NCI-H146 treated with DMSO at 0.1 percent for 48 hours (cell line): ENCODE measurements around the gene ZCCHC17.
A peak's percentile ranks its signal among the peaks of the same experiment; 100 is the strongest.

Experiments
- DNase-seq: peaks from one replicate; lab custom pipeline; 2025; ENCODE audit not compliant: unreplicated experiment; lab: John Stamatoyannopoulos, UW

ZCCHC17 gene

DNA sequence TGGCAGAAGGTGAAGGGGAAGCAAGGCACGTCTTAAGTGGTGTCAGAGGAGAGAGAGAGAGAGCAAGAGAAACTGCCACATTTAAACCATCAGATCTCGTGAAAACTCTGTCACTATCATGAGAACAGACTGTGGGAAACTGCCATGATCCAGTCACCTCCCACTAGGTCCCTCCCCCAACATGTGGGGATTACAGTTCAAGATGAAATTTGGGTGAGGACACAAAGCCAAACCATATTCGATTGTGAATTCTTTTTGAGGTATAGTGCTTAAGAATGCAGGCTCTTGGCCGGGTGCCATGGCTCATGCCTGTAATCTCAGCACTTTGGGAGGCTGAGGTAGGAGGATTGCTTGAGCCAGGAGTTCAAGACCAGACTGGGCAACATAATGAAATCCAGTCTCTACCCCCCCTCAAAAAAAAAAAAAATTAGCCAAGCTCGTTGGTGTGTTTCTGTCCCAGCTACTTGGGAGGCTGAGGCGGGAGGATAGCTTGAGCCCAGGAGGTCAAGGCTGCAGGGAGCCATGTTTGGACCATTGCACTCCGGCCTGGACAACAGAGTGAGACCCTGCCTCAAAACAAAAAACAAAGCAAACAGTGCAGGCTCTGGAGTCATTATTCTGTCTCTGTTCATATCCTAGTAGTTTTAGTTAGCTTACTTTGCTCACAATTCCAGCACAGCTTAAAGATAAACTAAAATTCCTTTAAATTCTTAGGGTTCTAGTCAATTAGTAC is 6.0 kb downstream of the ZCCHC17 start:
- no peak for DNase-seq

DNA sequence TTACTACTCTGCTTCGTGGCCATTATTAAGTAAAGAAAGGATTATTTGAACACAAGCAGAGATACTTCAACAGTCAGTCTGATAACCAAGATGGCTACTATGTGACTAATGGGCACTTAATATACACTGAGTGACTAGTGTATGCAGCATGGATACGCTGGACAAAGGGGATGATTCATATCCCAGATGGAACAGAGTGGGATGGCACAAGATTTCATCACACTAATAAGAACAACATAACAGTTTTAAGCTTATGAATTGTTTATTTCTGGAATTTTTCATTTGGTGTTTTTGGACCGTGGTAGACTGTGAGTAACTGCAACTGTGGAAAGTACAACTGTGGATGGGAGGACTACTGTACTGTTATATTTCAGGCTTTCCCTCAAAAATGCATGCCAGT is 9.4 kb downstream of the ZCCHC17 start:
- no peak for DNase-seq

DNA sequence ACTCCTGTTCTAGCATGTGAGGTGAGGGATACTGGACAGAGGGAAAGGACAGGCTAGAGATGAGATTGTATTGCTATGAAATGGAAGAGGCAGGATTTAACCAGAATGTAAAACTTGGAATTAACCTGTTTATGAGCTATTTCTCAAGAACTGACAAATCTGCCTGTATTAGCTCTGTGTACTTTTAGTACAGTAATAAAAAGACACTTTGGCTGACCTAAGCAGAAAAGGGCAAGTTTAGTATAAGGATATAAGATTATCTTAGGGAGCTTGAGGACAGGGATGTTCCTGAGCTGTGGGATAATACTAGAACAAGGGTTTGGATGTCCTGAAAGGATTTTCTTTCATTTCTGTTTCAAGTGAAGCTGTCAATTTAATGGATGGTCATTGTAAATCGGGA is 11.2 kb downstream of the ZCCHC17 start:
- DNase-seq, result no peak

DNA sequence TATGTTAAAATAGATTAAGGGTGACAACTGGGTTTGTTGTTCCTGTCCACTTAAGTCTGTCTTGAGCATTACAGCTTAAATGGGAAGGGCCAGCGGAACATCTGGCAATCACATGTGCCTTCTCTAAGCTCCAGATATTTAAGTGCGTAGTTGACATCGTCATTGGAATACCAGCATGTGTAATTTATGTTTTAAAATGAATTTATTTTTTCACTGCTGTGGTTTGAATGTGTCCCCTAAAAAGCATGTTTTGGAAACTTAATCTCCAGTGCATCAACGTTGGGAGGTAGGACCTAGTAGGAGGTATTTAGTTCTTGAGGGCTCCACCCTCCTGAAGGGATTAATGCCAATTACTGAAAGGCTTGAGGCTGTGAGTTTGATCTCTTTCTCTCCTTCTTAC is 13.4 kb downstream of the ZCCHC17 start:
- DNase-seq, result no peak

DNA sequence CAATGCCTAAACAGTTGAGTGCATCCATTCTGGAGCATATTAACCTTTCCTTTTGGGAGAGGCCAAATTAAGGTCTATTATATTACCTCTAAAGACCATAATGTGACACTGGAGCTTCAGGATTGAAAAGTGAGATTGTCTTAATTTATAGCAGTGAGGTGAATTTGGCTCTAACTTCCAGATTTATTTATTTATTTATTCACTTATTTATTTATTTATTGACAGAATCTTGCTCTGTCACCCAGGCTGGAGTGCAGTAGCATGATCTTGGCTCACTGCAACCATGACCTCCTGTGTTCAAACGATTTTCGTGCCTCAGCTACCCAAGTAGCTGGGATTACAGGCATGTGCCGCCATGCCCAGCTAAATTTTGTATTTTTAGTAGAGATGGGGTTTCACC is 19.1 kb downstream of the ZCCHC17 start:
- peak; percentile 80 for DNase-seq

DNA sequence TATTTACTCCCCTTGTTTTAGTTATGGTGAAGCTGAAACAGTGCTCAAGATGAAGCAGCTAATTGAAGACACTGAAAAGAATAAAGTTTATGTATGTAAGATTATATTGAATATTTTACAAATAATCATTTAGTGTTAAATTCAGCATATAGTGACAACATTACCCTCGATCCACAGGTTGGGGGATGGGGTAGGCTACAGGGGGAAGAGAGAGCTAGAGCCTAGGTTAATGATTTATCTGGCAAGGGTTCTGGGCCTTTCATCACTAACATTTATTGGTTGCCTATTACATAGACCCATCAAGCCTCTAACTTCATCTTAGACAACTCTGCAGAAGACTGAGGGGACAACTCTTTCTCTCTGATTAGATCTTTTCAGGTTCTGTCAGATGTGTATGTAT is 21.3 kb downstream of the ZCCHC17 start:
- DNase-seq, result no peak

DNA sequence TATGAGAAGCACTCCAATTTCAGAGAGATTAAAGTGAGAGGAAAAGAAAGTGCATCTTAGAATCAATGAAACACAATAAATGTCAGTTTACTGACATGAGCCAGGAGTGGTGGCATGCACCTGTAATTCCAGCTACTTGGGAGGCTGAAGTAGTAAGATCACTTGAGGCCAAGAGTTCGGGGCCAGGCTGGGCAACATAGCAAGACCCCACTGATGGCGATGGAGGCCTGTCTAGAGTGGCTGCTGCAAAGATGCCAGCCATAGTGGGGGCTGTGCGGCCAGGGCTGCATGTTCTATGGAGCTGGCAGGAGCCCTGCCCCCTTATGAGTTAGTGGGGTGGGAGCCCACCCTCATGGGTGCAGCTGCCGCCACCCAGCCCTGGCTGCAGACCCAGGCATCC is 27.3 kb downstream of the ZCCHC17 start:
- DNase-seq, result no peak

DNA sequence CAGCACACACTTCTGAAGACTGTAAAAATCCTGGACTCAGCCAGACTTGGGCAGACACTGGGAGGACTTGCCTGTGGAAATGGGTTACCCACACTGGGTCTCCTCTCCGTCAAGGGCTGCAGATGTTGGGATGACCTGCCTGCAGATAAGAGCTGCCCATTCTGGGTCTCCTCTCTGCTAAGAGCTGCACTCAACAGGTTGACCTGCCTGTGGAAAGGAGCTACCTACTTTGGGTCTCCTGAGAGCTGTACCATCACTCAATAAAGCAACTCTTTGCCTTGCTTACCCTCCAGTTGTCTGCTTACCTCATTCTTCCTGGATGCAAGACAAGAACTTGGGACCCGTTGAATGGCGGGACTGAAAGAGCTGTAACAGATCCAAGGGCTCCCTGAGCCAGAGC is 28.2 kb downstream of the ZCCHC17 start:
- DNase-seq, result no peak

DNA sequence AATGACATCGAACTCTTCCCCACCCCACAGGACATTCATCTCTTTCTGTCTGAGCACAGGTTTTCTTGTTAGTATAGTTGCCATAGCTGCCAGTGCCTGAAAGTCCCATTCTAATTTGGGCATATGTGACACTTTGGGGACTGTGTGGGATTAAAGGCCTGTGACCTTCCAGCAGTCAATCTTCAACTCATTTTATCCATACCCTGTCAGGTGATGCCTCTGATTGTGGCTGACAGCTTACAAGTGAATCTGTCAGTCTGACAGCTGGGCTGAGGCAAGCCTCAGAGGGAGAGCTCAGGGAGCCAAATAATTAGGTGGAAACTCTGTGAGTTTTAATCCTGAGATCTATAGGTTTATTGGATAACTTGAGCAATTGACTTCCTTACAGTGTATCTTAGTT is 29.6 kb downstream of the ZCCHC17 start:
- DNase-seq, result no peak

DNA sequence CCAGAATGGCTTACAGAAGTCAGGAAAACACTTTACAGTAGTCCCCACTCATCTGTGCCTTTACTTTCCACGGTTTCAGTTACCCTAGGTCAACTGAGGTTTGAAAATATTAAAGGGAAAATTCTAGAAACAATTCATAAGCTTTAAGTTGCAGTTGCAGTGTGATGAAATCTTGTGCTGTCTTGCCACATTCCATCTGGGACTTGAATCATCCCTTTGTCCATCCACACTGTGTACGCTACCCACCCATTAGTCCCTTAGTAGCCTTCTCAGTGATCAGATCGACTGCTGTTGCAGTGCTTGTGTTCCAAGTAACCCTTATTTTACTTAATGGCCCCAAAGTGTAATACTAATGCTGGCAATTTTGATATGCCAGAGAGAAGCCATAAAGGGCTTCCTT is 30.5 kb downstream of the ZCCHC17 start:
- DNase-seq, result no peak

DNA sequence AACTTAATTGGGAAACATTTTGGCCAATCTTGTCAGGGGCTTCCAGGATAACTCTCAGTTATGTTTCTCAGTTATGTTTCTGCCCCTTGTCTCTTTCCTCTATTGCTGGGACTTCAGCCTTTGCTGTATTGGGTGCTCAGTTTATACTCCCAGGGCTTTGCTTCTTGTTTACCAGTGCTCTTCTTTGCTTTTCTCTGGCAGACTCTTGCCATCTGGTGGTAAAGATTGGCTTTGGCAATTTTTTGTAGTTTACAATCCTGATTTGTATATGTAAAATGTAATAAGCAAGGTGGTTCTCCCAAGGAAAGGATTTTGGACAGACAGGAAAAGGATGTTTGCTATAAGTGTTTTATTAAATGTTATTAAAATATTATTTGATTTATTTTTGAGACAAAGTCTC is 38.2 kb downstream of the ZCCHC17 start:
- peak; percentile 18 for DNase-seq

DNA sequence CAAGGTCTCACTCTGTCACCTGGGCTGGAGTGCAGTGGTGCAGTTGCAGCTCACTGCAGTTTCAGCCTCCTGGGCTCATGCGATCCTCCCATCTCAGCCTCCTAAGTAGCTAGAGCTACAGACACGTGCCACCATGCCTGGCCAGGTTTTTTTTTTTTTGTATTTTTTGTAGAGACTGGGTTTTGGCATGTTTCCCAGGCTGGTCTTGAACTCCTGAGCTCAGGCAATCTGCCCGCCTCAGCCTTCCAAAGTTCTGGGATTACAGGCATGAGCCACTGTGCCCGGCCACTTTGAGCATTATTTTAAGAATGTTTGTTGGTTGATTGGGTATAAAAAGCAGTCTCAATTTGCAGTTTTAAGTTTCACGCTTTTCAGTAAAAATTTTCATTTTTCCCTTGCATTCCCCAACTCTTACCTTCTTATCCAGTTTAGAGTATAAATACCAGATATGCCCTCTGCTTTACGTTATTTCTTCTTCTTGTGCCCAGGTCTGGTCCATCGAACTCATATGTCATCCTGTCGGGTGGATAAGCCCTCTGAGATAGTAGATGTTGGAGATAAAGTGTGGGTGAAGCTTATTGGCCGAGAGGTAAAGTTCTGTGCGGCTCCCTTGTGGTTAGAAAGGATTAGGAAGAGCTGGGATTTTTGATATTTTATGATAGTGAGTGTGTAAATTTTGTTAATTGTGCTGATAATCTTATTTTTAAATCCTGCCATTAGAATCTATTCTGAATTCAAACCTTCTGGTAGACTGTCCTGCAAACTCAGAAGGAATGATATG is 40.0 kb downstream of the ZCCHC17 start:
- no peak for DNase-seq

DNA sequence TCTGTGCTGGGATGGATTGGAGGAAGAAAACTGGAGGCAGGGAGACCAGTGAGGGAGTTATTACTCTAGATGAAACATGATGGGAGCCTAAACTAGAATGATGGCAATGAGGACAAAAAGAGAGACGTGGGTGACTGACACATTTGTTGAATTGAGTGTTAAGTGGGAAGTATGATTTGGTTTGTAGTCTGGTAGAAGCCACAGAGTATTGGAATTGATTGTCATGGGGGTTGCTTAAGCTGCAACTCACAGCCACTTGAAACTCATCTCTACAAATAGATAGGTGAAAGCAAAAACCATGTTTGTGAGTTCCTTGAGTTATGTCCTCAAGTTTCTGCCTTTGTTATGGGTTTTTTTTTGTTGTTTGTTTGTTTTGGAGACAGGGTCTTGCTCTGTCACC is 47.7 kb downstream of the ZCCHC17 start:
- no peak for DNase-seq

DNA sequence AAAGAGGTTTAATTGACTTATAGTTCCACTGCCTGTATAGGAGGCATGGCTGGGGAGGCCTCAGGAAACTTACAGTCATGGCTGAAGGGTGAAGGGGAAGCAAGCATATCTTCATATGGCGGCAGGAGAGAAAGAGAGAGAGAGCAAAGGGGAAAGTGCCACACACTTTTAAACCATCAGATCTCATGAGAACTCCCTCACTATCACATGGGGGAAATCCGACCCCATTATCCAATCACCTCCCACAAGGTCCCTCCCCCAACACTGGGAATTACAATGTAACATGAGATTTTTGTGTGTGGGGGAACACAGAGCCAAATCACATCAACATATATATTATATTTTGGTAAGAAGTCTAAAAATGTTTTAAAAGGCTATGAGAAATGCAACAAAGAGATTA is 48.8 kb downstream of the ZCCHC17 start:
- DNase-seq, result no peak

DNA sequence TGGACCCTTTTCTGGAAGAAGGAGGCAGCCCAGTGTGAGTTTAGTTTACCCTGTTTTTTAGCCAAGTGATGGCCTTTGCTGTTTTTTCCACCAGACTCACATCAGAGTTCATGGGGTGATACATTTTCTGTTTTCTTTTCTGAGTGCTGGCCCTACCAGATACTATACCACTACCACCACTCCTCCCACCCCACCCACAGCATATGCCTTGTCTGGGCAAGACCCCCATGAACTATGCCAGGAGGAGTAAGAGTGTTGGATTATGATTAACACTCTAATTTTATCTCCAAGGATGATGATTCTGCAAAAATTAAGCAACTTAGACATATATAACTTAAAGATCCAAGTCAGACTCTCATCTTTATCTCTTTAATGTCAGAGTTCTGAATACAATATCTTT is 50.0 kb downstream of the ZCCHC17 start:
- DNase-seq, result no peak

DNA sequence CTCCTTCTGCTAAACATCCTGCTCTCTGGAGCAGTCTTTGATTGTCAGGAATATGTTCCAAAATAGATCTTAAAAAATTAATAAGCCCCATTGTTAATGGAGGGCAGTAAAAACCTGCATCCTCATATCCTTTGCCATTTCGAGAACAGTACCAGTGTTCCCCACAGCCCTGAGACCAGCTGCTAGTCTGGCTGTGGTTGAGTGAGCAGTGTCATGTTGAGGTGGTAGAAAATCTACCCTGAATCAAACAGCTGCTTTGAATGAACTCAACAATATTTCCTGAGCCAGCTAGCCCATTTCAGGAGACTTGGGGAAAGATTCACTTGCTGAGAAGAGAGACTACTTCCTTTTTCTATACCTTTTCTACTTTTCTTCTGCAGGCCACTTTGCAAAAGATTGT is 51.6 kb downstream of the ZCCHC17 start:
- DNase-seq, result no peak

DNA sequence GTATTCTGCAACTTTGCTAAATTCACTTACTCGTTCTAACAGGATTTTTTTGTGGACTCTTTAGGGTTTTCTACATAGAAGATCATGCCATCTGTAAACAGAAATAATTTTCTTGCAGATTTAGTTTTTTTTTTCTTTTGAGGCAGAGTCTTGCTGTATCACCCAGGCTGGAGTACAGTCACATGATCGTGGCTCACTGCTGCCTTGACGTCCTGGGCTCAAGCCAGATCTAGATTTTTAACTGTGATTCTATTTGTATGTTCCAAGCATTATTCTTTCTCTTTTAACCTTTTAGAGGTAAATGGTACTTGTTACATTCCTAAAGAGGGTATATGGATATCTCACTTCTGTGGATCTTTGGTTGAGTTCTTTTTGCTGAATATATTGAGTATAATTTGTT is 57.5 kb downstream of the ZCCHC17 start:
- no peak for DNase-seq

DNA sequence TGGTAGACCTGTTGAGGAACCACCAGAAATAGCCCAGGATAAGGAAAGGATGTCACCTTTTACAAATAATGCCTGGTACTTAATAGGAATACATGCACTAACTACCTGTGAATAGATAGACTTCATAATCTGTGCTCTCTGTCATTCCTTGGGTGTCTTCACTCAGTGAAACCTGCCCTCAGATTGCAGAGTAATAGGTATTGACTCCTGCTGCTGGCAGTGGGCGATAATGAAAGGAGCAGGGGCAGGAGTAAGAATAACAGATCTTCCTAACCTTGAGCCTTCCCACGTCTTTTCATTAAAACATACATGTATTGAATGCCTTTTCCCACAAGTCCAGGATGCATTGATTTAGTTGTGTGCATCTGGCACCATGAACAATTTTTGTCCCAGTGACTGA is 59.6 kb downstream of the ZCCHC17 start:
- no peak for DNase-seq

DNA sequence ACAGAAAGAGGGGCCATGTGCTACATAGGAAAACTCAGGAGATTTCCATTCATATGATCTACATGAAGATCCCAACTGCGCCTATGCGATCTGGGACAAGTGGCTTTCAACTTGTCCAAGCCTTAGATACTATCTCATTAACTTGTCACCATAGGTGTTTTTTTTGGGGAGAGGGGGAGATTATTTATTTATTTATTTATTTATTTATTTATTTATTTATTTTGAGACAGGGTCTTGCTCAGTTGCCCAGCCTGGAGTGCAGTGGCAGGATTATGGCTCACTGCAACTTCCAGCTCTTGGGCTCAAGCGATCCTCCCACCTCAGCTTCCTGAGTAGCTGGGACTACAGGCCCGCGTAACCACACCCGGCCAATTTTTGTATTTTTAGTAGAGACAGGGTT is 64.8 kb downstream of the ZCCHC17 start:
- no peak for DNase-seq

DNA sequence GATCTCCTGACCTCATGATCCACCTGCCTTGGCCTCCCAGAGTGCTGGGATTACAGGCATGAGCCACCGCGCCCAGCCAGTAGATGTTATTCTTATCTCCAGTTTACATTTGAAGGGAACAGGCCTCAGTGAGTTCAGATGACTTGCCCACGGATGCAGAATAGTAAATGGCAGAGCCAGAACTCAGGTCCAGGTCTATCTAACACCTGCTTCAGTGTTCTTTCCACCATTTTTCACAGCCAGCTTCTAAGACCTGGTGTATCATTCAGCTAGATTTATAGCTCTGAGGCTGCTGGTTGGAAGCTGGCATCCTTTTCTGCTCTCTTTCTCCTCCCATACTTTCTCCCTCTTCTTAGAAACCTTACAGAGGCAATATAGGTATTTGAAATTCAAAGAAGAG is 65.2 kb downstream of the ZCCHC17 start:
- no peak for DNase-seq

DNA sequence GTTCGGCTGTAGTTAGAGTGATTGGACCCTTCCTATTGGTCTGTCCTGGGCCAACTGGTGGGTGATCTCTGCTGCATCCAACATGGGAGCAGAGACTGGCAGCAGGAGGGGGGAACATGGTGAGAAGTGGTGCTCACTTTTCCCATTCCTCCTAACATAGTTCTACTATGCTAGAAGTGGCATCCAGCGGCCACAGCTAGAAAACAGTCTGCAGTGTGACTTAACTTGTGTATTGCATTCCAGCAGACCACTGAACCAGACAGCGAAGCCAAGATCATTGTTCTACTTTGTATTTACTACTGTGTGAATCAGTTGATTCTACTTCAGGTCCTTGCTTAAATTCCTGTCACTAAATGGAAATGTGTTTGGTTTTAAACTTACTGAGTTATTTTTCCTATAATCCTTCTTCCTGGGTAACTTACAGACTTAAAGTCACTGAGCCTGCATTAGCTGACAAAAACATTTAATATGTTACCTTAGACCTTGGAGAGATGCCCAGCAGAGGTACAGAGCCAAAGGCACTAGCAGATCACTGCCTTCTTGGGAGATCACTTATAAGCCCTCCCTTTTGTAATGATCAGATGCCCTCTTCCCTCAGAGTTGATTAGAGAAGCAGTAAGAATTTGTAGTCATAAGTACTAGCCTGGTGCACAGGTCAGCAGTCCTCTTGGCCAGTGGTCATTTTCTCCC is 67.9 kb downstream of the ZCCHC17 start:
- DNase-seq, result no peak

DNA sequence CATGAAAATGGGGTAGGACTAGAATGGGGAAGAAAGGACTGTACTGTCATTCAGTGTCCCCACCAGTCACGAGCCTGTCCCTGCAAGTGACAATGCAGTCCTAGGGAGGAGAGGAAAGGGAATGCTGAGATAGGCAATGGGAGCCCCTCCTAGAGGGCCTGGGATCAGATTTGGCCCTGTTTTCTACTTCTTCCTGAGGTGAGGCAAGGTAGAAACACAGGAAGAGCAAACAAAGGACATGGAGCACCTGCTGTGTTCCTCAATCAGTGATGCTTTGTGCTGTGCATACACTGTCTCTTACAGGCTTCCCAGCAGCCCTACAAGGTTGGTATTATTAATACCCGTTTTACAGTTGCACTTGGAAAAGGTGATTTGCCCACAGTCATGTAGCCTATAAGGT is 70.0 kb downstream of the ZCCHC17 start:
- peak; percentile 23 for DNase-seq
